GM10248 (cell line): ENCODE data around the gene OCA2.

ENCODE experiments used
- CTCF ChIA-PET: fragments of 300-600 bp; sonication (Branson Sonifier 250); formaldehyde crosslinking; extraction: SDS; loops from one replicate; lab custom pipeline; 2021; ENCODE audit warnings: antibody characterized with exemption; lab: Yijun Ruan, JAX
- POLR2A ChIA-PET: fragments of 350-650 bp; sonication (Branson Sonifier 250); formaldehyde crosslinking; extraction: SDS; loops from one replicate; lab custom pipeline; 2020; ENCODE audit warnings: antibody characterized with exemption; lab: Yijun Ruan, JAX
- DNase-seq: peaks from one replicate; pipeline ENCODE4 v3.0.0; 2012; ENCODE audit errors: extremely low spot score
- CTCF ChIP-seq: IDR thresholded peaks from 2 replicates; pipeline ENCODE4 v1.5.1; 2012; ENCODE audit warnings: mild to moderate bottlenecking, low read depth; ENCODE audit errors: extremely low read depth, missing control alignments, control extremely low read depth

OCA2 gene

GRCh38 chr15:27985099-27985498 lies 114.0 kb downstream of the OCA2 start:
- no peak for TF ChIP-seq CTCF
- ChIA-PET CTCF (no interaction called here), POLR2A (no interaction called here)
- DNase-seq = no peak

GRCh38 chr15:27983496-27983895 lies 115.6 kb downstream of the OCA2 start:
- POLR2A ChIA-PET = no interaction called here
- no peak for TF ChIP-seq CTCF
- DNase-seq = no peak
- CTCF ChIA-PET = no interaction called here

GRCh38 chr15:27977696-27978095 lies 121.4 kb downstream of the OCA2 start:
- no peak for DNase-seq
- ChIA-PET CTCF (interaction anchor here (1.1 kb wide), 1 partner anchor 30 kb away, joined by 3 read pairs; no protein-coding TSS in a partner anchor), POLR2A (no interaction called here)
- no peak for TF ChIP-seq CTCF

GRCh38 chr15:27973886-27974285 lies 125.2 kb downstream of the OCA2 start:
- DNase-seq = no peak
- TF ChIP-seq CTCF = no peak
- CTCF ChIA-PET = no interaction called here
- POLR2A ChIA-PET = no interaction called here

- DNase-seq = no peak
- POLR2A ChIA-PET = no interaction called here
These were observed 128.3 kb downstream of the OCA2 start for GRCh38 chr15:27970661-27971392.

GRCh38 chr15:27967541-27967940 lies 131.6 kb downstream of the OCA2 start:
- ChIA-PET CTCF (no interaction called here), POLR2A (no interaction called here)
- no peak for TF ChIP-seq CTCF
- no peak for DNase-seq

More at GRCh38 chr15:27970661-27971392, 128.3 kb downstream of the OCA2 start:
- no peak for TF ChIP-seq CTCF
- CTCF ChIA-PET = no interaction called here
